NCI-H82 treated with DMSO at 0.1 percent for 48 hours (cell line): ENCODE data around the gene RCC2.
"Not testable (repeated sequence)": the region's sequence is repeated elsewhere in the genome, so short reads cannot be mapped to it uniquely, and the experiment has no call there.

Experiments used
- DNase-seq: peaks from one replicate; lab custom pipeline; 2025; ENCODE audit not compliant: unreplicated experiment; lab: John Stamatoyannopoulos, UW

RCC2 gene

GRCh38 chr1:17420391-17420918 is 19.0 kb downstream of the RCC2 start:
- DNase-seq, result peak; percentile 57

GRCh38 chr1:17419626-17420328 is 19.7 kb downstream of the RCC2 start:
- no peak for DNase-seq

GRCh38 chr1:17416389-17416788 is 23.1 kb downstream of the RCC2 start:
- DNase-seq, result no peak

- no peak for DNase-seq
Observed at GRCh38 chr1:17414022-17414421, 25.5 kb downstream of the RCC2 start.

- no peak for DNase-seq
Observed at GRCh38 chr1:17412093-17412870, 27.2 kb downstream of the RCC2 start.

GRCh38 chr1:17409391-17409811 is 30.1 kb downstream of the RCC2 start:
- no peak for DNase-seq

GRCh38 chr1:17407786-17408514 is 31.5 kb downstream of the RCC2 start:
- DNase-seq, result not testable (repeated sequence)

GRCh38 chr1:17406760-17407475 is 32.6 kb downstream of the RCC2 start:
- not testable (repeated sequence) for DNase-seq

- no peak for DNase-seq
Observed at GRCh38 chr1:17405898-17406759, 33.3 kb downstream of the RCC2 start.

- no peak for DNase-seq
Observed at GRCh38 chr1:17404820-17405219, 34.7 kb downstream of the RCC2 start.

- DNase-seq, result no peak
Observed at GRCh38 chr1:17404034-17404684, 35.3 kb downstream of the RCC2 start.

GRCh38 chr1:17403081-17403480 is 36.4 kb downstream of the RCC2 start:
- no peak for DNase-seq

GRCh38 chr1:17401841-17402240 is 37.6 kb downstream of the RCC2 start:
- no peak for DNase-seq

- DNase-seq, result no peak
Observed at GRCh38 chr1:17400725-17401341, 38.6 kb downstream of the RCC2 start.

GRCh38 chr1:17397910-17398695 is 41.4 kb downstream of the RCC2 start:
- DNase-seq, result no peak

- no peak for DNase-seq
Observed at GRCh38 chr1:17393230-17393629, 46.2 kb downstream of the RCC2 start.

- no peak for DNase-seq
Observed at GRCh38 chr1:17392199-17392740, 47.2 kb downstream of the RCC2 start.

- no peak for DNase-seq
Observed at GRCh38 chr1:17381161-17381560, 58.3 kb downstream of the RCC2 start.
